Lower leg skin (tissue), 3 donors: ENCODE data around the gene ARTN.

ENCODE experiments used
- POLR2A ChIP-seq, 2 donors: fragments of 450-650 bp; IDR thresholded peaks; one replicate each; pipeline ENCODE4 v1.6.1; 2016 to 2017; ENCODE audit warnings: antibody characterized with exemption in 2 of 2, mild to moderate bottlenecking in 1 of 2, moderate library complexity in 1 of 2
- TF ChIP-seq, protein P1 (sequence below), 3 donors: fragments of 450-650 bp; IDR thresholded peaks; one replicate each; pipeline ENCODE4 v1.5.1; 2016; ENCODE audit warnings: antibody characterized with exemption in 3 of 3, mild to moderate bottlenecking in 3 of 3, moderate library complexity in 2 of 3

DNA sequence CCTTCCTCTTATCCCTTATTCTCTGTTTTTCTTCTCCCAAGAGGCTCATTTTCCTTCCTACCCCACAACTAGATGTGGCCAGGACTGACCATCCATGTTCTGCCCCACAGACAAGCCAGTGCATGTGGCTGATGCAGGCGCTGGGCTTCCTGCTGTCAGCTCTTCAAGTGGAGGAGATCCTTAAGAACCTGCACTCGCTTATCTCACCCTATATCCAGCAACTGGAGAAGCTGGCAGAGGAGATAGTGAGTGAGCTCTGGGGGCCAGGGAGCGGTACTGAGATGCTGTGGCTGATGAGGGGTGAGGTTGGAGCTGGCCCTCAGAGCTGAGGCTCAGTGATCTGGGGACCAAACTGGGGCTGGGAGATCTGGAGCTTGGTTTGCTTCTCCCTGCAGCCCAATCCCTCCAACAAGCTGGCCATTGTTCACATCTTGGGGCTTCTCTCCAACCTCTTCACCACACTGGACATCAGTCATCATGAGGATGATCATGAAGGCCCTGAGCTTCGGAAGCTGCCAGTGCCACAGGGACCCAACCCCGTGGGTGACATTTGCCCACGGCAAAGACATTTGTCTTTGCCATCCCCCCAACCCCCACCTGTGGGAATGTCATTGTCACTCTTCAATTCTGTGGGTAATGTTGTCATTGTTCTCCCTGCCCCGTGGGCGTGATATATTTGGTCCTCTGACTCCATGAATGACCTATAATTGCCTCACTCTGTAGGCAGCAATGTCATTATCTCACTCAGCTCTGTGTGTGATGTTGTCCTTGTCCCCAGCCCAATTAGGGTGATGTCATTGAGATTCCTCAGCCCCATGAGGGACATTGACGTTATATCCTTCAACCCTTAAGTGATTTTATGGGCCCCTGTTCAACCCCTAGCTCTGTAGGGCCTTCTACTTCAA is 25.0 kb downstream of the ARTN start:
- TF ChIP-seq, protein P1, sequence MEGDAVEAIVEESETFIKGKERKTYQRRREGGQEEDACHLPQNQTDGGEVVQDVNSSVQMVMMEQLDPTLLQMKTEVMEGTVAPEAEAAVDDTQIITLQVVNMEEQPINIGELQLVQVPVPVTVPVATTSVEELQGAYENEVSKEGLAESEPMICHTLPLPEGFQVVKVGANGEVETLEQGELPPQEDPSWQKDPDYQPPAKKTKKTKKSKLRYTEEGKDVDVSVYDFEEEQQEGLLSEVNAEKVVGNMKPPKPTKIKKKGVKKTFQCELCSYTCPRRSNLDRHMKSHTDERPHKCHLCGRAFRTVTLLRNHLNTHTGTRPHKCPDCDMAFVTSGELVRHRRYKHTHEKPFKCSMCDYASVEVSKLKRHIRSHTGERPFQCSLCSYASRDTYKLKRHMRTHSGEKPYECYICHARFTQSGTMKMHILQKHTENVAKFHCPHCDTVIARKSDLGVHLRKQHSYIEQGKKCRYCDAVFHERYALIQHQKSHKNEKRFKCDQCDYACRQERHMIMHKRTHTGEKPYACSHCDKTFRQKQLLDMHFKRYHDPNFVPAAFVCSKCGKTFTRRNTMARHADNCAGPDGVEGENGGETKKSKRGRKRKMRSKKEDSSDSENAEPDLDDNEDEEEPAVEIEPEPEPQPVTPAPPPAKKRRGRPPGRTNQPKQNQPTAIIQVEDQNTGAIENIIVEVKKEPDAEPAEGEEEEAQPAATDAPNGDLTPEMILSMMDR (IDR thresholded peaks at IDR 0.05), result no peak
- TF ChIP-seq POLR2A (IDR thresholded peaks at IDR 0.05), result no peak
